OCI-LY3 (cell line): ENCODE measurements around the gene ELOF1.

ENCODE experiments used
- EZH2phosphoT487 ChIP-seq: fragments of 200-600 bp; shearing (Covaris generic); IDR thresholded peaks from 2 replicates; pipeline ENCODE4 v1.6.1; 2018; ENCODE audit warnings: antibody characterized with exemption, mixed run types, low read depth
- TF ChIP-seq, protein P1 (sequence below): fragments of 200-600, 300-600 bp; sonication (generic); IDR thresholded peaks from 2 replicates; pipeline ENCODE4 v1.5.1; 2014; ENCODE audit warnings: antibody characterized with exemption, low read length, low read depth

GRCh38 chr19:11578258-11579142 is 19.5 kb upstream of the ELOF1 start:
- TF ChIP-seq, protein P1, sequence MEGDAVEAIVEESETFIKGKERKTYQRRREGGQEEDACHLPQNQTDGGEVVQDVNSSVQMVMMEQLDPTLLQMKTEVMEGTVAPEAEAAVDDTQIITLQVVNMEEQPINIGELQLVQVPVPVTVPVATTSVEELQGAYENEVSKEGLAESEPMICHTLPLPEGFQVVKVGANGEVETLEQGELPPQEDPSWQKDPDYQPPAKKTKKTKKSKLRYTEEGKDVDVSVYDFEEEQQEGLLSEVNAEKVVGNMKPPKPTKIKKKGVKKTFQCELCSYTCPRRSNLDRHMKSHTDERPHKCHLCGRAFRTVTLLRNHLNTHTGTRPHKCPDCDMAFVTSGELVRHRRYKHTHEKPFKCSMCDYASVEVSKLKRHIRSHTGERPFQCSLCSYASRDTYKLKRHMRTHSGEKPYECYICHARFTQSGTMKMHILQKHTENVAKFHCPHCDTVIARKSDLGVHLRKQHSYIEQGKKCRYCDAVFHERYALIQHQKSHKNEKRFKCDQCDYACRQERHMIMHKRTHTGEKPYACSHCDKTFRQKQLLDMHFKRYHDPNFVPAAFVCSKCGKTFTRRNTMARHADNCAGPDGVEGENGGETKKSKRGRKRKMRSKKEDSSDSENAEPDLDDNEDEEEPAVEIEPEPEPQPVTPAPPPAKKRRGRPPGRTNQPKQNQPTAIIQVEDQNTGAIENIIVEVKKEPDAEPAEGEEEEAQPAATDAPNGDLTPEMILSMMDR, result no peak
- no peak for TF ChIP-seq EZH2phosphoT487
